SIG-M5 treated with dmso at 0.1 percent for 504 hours (cell line): ENCODE results near the gene MYBPC1.

ENCODE experiments used
- DNase-seq: peaks from one replicate; lab custom pipeline; 2025; ENCODE audit not compliant: unreplicated experiment; lab: John Stamatoyannopoulos, UW

Gene MYBPC1

GRCh38 chr12:101690544-101691098, 95.8 kb downstream of the MYBPC1 start:
- DNase-seq = no peak

GRCh38 chr12:101691503-101692096, 96.8 kb downstream of the MYBPC1 start:
- DNase-seq = no peak

GRCh38 chr12:101694297-101694848, 99.6 kb downstream of the MYBPC1 start:
- no peak for DNase-seq

- DNase-seq = no peak
These were observed 100.2 kb downstream of the MYBPC1 start for GRCh38 chr12:101694986-101695385.

- no peak for DNase-seq
These were observed 100.9 kb downstream of the MYBPC1 start for GRCh38 chr12:101695706-101696105.

GRCh38 chr12:101696251-101697196, 101.8 kb downstream of the MYBPC1 start:
- DNase-seq = peak; percentile 88

- DNase-seq = peak; percentile 54
These were observed 102.6 kb downstream of the MYBPC1 start, which contains the start of gene CHPT1 for GRCh38 chr12:101697197-101697929. TSS of gene CHPT1 (plus strand) at chr12:101697640. CDS start at chr12:101697862, 222 bp downstream.

- DNase-seq = peak; percentile 57
These were observed 103.4 kb downstream of the MYBPC1 start for GRCh38 chr12:101697930-101698799.

- DNase-seq = no peak
These were observed 104.1 kb downstream of the MYBPC1 start for GRCh38 chr12:101698800-101699347.

- DNase-seq = no peak
These were observed 105.6 kb downstream of the MYBPC1 start for GRCh38 chr12:101700299-101700820.

- DNase-seq = no peak
These were observed 108.7 kb downstream of the MYBPC1 start for GRCh38 chr12:101703487-101703886.

GRCh38 chr12:101706403-101706802, 111.6 kb downstream of the MYBPC1 start:
- no peak for DNase-seq

GRCh38 chr12:101707131-101707782, 112.5 kb downstream of the MYBPC1 start:
- DNase-seq = no peak

GRCh38 chr12:101710288-101710687, 115.5 kb downstream of the MYBPC1 start:
- DNase-seq = no peak

- DNase-seq = no peak
These were observed 118.4 kb downstream of the MYBPC1 start for GRCh38 chr12:101713059-101713682.

- no peak for DNase-seq
These were observed 119.2 kb downstream of the MYBPC1 start for GRCh38 chr12:101713930-101714329.

- DNase-seq = peak; percentile 37
These were observed 120.2 kb downstream of the MYBPC1 start for GRCh38 chr12:101714877-101715444.

GRCh38 chr12:101719566-101719965, 124.8 kb downstream of the MYBPC1 start:
- DNase-seq = no peak
